Osteocyte (in vitro differentiated cells): Measurements from ENCODE around the gene POTEB3. TPM values are rescaled to one million over a fixed set of nuclear protein-coding genes. Genes with fewer than 3 reads are reported as not detected.
"Not testable (repeated sequence)": the region's sequence is repeated elsewhere in the genome, so short reads cannot be mapped to it uniquely, and the experiment has no call there.

ENCODE experiments used
- DNase-seq: peaks from one replicate; pipeline ENCODE4 v3.0.0; 2021; ENCODE audit warnings: mixed read lengths; ENCODE audit not compliant: unreplicated experiment; ENCODE audit errors: extremely low spot score
- H3K27ac Mint-ChIP-seq: one replicate; pipeline ENCODE4 v1.8.0; 2021; ENCODE audit warnings: mild to moderate bottlenecking, mixed read lengths; ENCODE audit not compliant: unreplicated experiment
- H3K27me3 Mint-ChIP-seq: one replicate; pipeline ENCODE4 v1.8.0; 2021; ENCODE audit warnings: mixed read lengths; ENCODE audit not compliant: unreplicated experiment
- H3K36me3 Mint-ChIP-seq: one replicate; pipeline ENCODE4 v1.8.0; 2021; ENCODE audit warnings: mixed read lengths; ENCODE audit not compliant: unreplicated experiment
- H3K4me1 Mint-ChIP-seq: one replicate; pipeline ENCODE4 v1.8.0; 2021; ENCODE audit warnings: mixed read lengths; ENCODE audit not compliant: unreplicated experiment
- H3K4me3 Mint-ChIP-seq: one replicate; pipeline ENCODE4 v1.8.0; 2021; ENCODE audit warnings: mild to moderate bottlenecking, moderate library complexity, mixed read lengths; ENCODE audit not compliant: unreplicated experiment
- H3K9me3 Mint-ChIP-seq: one replicate; pipeline ENCODE4 v1.8.0; 2021; ENCODE audit warnings: mixed read lengths; ENCODE audit not compliant: unreplicated experiment
- long read RNA-seq: library from polyadenylated mRNA; unstranded; transcript quantifications from one replicate; pipeline ENCODE4 v2.0.0, GENCODE V29; 2021
- total RNA-seq: library from RNA; stranded (reverse); gene quantifications from 2 replicates; pipeline ENCODE4 v1.2.1, GENCODE V29; 2021

POTEB3 gene
- not detected in 2 replicates for total RNA-seq
- long read RNA-seq = 0 reads

GRCh38 chr15:21440399-21440798 lies at the start of gene POTEB3:
TSS of gene POTEB3 (minus strand) at chr15:21440499. CDS start at chr15:21440011, 488 bp downstream.
- H3K4me3 Mint-ChIP-seq, H3K4me1 Mint-ChIP-seq, H3K36me3 Mint-ChIP-seq, H3K27me3 Mint-ChIP-seq, H3K27ac Mint-ChIP-seq, H3K9me3 Mint-ChIP-seq, DNase-seq: not testable (repeated sequence)

DNA sequence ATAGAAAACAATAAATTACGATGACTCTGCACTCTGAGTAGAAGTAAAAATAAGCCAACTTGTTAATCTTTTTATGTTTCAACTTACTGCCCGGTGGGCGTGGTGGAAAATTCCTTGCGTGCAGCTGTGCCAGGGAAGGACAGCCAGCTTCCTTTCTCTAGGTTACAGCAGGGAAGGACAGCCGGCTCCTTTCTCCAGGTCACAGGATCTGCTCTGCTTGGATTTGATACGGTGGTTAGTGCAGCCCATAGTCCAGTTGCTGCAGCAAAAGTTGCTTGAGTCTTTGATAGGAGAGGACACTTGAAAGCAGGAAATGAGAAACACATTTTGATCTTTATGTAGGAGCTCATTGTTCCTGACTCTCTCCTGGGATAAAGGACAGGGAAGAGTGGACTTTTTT lies 13.4 kb upstream of the POTEB3 start:
- DNase-seq, H3K27ac Mint-ChIP-seq, H3K36me3 Mint-ChIP-seq, H3K4me3 Mint-ChIP-seq, H3K27me3 Mint-ChIP-seq, H3K4me1 Mint-ChIP-seq, H3K9me3 Mint-ChIP-seq: not testable (repeated sequence)

- not testable (repeated sequence) for H3K27ac Mint-ChIP-seq, H3K4me3 Mint-ChIP-seq, H3K4me1 Mint-ChIP-seq, H3K9me3 Mint-ChIP-seq, H3K27me3 Mint-ChIP-seq, H3K36me3 Mint-ChIP-seq
- peak; percentile 83 for DNase-seq
Measured at GRCh38 chr15:21451920-21452563, 11.7 kb upstream of the POTEB3 start.

- H3K36me3 Mint-ChIP-seq, H3K4me3 Mint-ChIP-seq, H3K27ac Mint-ChIP-seq, H3K27me3 Mint-ChIP-seq, H3K4me1 Mint-ChIP-seq, H3K9me3 Mint-ChIP-seq, DNase-seq: not testable (repeated sequence)
Measured at GRCh38 chr15:21451487-21451886, 11.2 kb upstream of the POTEB3 start.

DNA sequence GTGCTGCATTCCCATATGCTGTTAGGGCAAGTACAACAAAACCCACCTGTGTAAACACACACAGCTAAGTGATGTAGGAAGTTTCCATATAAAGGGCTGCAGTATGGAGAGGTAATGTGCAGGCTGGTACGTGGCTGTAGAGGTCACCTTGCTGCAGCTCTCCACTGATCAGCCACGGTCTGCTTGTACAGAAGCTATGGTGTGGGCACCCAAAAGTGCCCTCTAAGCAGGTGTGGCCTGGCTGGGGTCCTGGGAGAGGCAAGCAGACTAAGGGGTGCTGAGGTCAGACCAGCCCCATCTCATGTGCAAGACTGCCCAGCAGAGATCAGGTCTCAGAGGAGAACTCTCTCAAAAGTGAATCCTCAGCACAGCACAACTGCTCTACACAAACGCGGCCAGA lies 32.9 kb downstream of the POTEB3 start:
- H3K9me3 Mint-ChIP-seq, H3K4me1 Mint-ChIP-seq, H3K27ac Mint-ChIP-seq, H3K36me3 Mint-ChIP-seq, H3K27me3 Mint-ChIP-seq, H3K4me3 Mint-ChIP-seq: not testable (repeated sequence)
- peak; percentile 64 for DNase-seq

GRCh38 chr15:21401531-21401930 lies 38.8 kb downstream of the POTEB3 start:
- not testable (repeated sequence) for DNase-seq, H3K9me3 Mint-ChIP-seq, H3K4me1 Mint-ChIP-seq, H3K4me3 Mint-ChIP-seq, H3K36me3 Mint-ChIP-seq, H3K27ac Mint-ChIP-seq, H3K27me3 Mint-ChIP-seq

DNA sequence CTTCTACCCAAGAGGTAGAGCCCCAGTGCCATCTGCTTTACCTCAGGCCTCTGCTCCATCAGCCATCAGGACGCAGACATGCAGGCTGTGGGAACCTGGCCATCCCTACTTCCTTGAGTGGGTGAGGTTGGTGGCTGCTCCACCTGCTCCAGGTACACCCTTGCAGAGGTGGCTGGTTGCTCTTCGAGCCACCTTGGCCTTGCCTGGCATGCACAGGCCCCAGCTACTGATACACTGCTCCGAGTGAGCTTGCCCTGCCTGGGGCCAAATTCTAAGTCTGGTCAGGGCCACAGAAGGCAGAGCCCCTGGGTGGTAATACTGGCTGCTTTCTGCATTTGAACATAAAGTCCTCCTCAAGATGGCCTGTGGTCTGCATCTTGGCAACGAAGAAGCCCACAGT lies 41.2 kb downstream of the POTEB3 start:
- not testable (repeated sequence) for H3K27ac Mint-ChIP-seq, H3K9me3 Mint-ChIP-seq, H3K4me3 Mint-ChIP-seq, H3K36me3 Mint-ChIP-seq, H3K27me3 Mint-ChIP-seq, H3K4me1 Mint-ChIP-seq
- DNase-seq = peak; percentile 72

DNA sequence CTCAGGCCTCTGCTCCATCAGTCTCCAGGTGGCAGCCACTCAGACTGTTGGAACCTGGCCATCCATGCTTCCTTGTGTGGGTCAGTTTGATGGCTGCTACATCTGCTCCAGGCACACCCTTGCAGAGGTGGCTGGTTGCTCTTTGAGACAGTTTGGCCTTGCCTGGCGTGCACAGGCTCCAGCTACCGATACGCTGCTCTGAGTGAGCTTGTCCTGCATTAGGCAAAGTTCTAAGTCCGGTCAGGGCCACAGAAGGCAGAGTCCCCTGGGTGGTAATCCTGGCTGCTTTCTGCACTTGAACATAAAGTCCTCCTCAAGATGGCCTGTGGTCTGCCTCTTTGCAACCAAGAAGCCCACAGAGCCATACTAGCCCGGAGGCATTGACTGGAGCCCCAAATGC lies 41.8 kb downstream of the POTEB3 start:
- H3K27ac Mint-ChIP-seq, H3K9me3 Mint-ChIP-seq, H3K4me3 Mint-ChIP-seq, DNase-seq, H3K36me3 Mint-ChIP-seq, H3K27me3 Mint-ChIP-seq, H3K4me1 Mint-ChIP-seq: not testable (repeated sequence)

DNA sequence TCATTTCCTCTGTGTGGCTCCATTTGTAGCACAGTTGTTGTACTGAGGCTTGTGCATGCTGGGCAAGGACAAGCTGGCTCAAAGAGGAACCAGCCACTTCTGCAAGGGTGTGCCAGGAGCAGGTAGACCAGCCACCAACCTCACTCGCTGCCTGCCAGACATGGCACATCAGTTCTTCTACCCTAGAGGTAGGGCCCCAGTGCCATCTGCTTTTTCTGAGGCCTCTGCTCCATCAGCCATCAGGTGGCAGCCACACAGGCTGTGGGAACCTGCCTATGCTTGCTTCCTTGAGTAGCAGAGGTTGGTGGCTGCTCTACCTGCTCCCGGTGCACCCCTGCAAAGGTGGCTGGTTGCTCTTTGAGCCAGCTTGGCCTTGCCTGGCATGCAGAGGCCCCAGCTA lies 42.6 kb downstream of the POTEB3 start:
- not testable (repeated sequence) for H3K4me1 Mint-ChIP-seq, H3K36me3 Mint-ChIP-seq, H3K4me3 Mint-ChIP-seq, H3K27me3 Mint-ChIP-seq, H3K27ac Mint-ChIP-seq, DNase-seq, H3K9me3 Mint-ChIP-seq

DNA sequence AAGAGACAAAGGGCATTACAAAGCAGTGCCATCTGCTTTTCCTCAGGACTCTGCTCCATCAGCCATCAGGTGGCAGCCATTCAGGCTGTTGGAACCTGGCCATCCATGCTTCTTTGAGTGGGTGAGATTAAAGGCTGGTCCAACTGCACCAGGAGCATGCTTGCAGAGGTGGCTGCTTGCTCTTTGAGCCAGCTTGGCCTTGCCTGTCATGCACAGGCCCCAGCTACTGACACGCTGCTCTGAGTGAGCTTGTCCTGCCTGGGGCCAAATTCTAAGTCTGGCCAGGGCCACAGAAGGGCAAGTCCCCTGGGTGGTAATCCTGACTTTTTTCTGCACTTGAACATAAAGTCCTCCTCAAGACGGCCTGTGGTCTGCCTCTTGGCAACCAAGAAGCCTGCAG lies 43.1 kb downstream of the POTEB3 start:
- not testable (repeated sequence) for H3K9me3 Mint-ChIP-seq, H3K36me3 Mint-ChIP-seq, H3K4me3 Mint-ChIP-seq, DNase-seq, H3K27ac Mint-ChIP-seq, H3K27me3 Mint-ChIP-seq, H3K4me1 Mint-ChIP-seq

DNA sequence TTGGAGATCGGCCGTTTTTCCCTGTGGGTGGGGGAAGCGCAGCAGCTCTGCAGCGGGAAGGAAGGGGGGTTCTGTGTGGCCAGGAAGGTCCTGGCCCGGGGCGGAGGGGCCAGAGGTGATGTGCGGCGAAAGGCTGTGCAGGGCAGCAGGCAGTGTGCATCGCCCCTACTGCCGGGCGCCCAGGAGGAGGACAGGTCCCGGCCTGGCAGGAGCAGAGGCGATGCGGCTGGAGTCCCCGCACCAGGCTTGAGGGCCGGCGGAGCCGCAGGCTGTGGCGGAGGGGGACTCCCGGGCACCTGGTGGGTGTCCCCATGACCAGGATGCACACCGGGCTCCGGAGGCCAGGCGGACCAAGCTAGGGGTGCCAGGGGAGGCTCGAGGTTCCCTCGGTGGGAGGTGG lies 54.3 kb downstream of the POTEB3 start:
- not testable (repeated sequence) for H3K4me1 Mint-ChIP-seq, DNase-seq, H3K27me3 Mint-ChIP-seq, H3K9me3 Mint-ChIP-seq, H3K4me3 Mint-ChIP-seq, H3K27ac Mint-ChIP-seq, H3K36me3 Mint-ChIP-seq

DNA sequence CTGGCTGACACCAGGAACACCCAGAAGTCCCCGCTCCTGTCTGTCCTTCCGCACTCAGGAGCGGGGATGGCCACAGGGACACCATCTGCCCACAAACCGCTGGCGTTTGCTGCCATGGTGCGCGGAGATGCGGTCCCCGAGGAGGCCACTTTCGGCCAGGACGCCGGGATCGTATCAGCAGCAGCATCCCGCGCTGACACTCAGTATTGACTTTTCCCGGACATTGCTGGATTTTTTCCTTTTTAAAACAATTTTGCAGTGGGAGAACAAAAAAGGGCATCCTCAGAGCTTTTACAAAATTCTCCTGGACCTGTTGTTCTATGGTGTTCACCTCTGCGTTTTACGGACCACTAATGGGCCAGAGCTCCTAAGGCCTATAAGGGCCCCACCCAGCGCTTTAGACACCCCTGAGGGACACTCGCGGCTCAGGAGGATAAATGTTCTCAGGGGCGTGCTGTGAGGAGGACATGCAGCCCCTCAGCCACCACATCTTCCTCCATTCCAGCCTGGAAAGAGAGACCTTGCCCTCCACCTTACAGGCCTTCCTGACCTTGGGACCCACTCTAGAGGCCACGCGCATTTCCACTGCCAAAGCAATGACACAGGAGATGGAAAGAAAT lies 56.3 kb downstream of the POTEB3 start:
- H3K27ac Mint-ChIP-seq, H3K27me3 Mint-ChIP-seq, H3K4me3 Mint-ChIP-seq, H3K4me1 Mint-ChIP-seq, DNase-seq, H3K36me3 Mint-ChIP-seq, H3K9me3 Mint-ChIP-seq: not testable (repeated sequence)
